Nephron (organoid): ENCODE results near the gene ABHD8.

Experiments used
- H3K27ac Mint-ChIP-seq, 3 experiments: 2 replicates each; pipeline ENCODE4 v1.8.0; 2020; ENCODE audit warnings: mixed read lengths in 3 of 3, mild to moderate bottlenecking in 2 of 3, moderate library complexity in 1 of 3
- H3K27me3 Mint-ChIP-seq: 2 replicates; pipeline ENCODE4 v1.8.0; 2021; ENCODE audit warnings: low read depth, mild to moderate bottlenecking, moderate library complexity, mixed read lengths
- H3K36me3 Mint-ChIP-seq: 2 replicates; pipeline ENCODE4 v1.8.0; 2020; ENCODE audit warnings: low read depth, mixed read lengths
- H3K4me1 Mint-ChIP-seq: 2 replicates; pipeline ENCODE4 v1.8.0; 2020; ENCODE audit warnings: mixed read lengths
- H3K4me3 Mint-ChIP-seq, 3 experiments: 2 replicates each; pipeline ENCODE4 v1.8.0; 2020; ENCODE audit warnings: mild to moderate bottlenecking in 3 of 3, mixed read lengths in 3 of 3, moderate library complexity in 2 of 3
- H3K9me3 Mint-ChIP-seq: 2 replicates; pipeline ENCODE4 v1.8.0; 2020; ENCODE audit warnings: mixed read lengths
- TF ChIP-seq, protein P1 (sequence below), 3 experiments: fragments of 200-600 bp; sonication (generic); IDR thresholded peaks; one replicate each; pipeline ENCODE4 v1.5.0; 2021; ENCODE audit warnings: antibody characterized with exemption in 3 of 3; ENCODE audit not compliant: unreplicated experiment in 3 of 3

The ABHD8 gene

DNA sequence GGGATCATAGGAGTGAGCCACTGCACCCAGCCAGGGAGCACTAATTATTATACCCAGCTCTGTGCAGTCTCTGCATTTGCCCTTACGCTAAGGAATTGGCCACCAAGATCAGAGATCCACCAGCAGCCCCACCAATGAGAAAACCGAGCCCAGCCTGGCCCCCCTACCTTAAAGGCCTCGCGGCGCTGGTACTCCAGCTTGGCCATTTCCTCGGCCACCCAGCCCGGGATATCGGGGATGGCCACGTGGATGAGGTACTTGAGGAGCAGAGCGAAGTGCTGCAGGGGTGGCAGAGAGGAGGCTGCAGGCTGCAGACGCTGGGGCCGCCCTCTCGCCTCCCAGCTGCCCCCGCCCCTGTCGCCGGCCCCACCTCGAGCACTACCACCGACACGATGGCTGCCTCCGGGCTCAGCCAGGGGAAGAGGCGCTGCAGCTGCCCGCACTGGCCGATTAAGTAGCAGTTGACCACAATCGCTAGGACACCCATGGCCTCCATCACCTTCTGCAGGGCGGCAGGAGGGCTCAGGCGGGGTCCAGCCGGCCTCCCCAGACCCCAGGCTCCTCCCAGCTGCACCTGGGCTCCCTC is 23.9 kb upstream of the ABHD8 start:
- peak overlapping the region in 2 of 3 experiments; percentile 36 to 88 for H3K4me3 Mint-ChIP-seq
- no peak overlapping the region for H3K27ac Mint-ChIP-seq
- TF ChIP-seq, protein P1, sequence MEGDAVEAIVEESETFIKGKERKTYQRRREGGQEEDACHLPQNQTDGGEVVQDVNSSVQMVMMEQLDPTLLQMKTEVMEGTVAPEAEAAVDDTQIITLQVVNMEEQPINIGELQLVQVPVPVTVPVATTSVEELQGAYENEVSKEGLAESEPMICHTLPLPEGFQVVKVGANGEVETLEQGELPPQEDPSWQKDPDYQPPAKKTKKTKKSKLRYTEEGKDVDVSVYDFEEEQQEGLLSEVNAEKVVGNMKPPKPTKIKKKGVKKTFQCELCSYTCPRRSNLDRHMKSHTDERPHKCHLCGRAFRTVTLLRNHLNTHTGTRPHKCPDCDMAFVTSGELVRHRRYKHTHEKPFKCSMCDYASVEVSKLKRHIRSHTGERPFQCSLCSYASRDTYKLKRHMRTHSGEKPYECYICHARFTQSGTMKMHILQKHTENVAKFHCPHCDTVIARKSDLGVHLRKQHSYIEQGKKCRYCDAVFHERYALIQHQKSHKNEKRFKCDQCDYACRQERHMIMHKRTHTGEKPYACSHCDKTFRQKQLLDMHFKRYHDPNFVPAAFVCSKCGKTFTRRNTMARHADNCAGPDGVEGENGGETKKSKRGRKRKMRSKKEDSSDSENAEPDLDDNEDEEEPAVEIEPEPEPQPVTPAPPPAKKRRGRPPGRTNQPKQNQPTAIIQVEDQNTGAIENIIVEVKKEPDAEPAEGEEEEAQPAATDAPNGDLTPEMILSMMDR (IDR thresholded peaks at IDR 0.05; ENCODE audit: unreplicated experiment in 3 of 3), result no peak
- H3K36me3 Mint-ChIP-seq, result peaks cover 17% of the 10 kb centered on the region
- H3K27me3 Mint-ChIP-seq, result peaks cover 27% of the 10 kb centered on the region
- peaks cover 4% of the 10 kb centered on the region for H3K4me1 Mint-ChIP-seq
- H3K9me3 Mint-ChIP-seq, result no peaks in the 10 kb centered on the region

DNA sequence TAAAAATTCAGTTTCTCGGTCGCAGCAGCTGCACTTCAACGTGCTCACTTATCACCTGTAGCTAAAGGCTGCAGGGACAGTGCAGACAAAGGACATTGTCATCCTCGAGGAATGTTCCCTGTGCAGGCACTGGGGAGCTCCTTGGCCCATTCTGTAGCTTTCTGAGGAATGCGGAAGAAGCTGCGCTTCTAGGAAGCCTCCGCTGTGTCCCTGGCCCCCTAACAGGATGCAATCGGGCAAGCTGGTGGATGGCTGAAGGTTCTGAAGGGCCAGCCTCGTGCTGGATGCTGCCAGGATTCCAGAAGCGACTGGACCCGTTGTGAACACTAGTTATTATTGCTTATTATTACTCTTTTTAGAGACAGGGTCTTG is 23.4 kb upstream of the ABHD8 start:
- H3K9me3 Mint-ChIP-seq, result no peaks in the 10 kb centered on the region
- H3K4me3 Mint-ChIP-seq, result no peak overlapping the region

DNA sequence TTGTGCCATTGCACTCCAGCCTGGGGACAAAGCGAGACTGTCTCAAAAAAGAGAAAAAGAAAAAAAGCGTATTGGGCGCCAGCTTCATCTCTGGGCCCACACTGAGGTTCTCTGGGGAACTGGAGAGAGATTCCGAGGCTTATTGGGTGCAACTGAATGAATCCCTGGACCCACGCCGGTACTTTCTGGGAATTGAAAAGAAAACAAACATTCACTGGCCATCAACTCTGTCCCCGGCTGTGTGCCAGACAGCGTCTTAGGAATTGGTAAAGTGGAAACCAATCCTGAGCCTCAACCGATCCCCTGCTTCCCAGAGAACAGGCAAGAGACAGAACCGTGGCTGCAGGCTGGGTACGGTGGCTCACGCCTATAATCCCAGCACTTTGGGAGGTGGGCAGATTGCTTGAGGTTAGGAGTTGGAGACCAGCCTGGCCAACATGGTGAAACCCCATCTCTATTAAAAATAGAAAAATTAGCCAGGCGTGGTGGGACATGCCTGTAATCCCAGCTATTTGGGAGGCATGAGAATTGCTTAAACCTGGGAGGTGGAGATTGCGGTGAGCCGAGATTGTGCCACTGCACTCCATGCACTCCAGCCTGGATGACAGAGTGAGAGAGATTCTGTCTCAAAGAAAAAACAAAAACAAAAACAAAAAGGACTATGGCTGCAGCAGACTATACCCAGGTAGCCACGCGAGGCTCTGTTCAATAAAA is 22.8 kb upstream of the ABHD8 start:
- Mint-ChIP-seq H3K36me3 (peaks cover 17% of the 10 kb centered on the region), H3K9me3 (no peaks in the 10 kb centered on the region), H3K27ac (no peak overlapping the region), H3K4me1 (peaks cover 4% of the 10 kb centered on the region), H3K4me3 (no peak overlapping the region), H3K27me3 (peaks cover 27% of the 10 kb centered on the region)
- TF ChIP-seq, protein P1 (IDR thresholded peaks at IDR 0.05; ENCODE audit: unreplicated experiment in 3 of 3), result no peak

More for the DNA sequence above, 23.4 kb upstream of the ABHD8 start:
- H3K27ac Mint-ChIP-seq, result no peak overlapping the region
- TF ChIP-seq, protein P1 (IDR thresholded peaks at IDR 0.05; ENCODE audit: unreplicated experiment in 3 of 3), result no peak
- H3K4me1 Mint-ChIP-seq, result peaks cover 4% of the 10 kb centered on the region
- peaks cover 17% of the 10 kb centered on the region for H3K36me3 Mint-ChIP-seq
- H3K27me3 Mint-ChIP-seq, result peaks cover 27% of the 10 kb centered on the region

DNA sequence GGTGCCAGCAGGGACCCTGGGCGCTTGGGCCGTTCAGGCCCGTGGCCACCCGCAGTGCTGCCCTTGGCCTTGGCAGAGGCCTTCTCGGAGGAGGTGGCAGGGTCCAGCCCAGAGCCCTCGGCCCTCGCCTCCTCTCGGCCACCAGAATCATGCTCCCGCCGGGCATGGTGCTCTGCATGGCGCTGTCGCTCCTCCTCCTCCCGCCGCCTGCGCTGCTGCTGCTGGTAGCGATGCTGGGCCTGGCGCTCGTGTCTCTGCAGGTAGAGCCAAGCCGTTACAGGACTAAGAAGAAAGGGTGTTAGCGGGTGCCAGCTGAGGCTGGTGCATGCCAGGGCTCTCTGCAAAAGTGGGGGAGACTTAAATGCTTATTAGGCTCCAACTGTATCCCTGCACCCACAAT is 21.9 kb upstream of the ABHD8 start:
- TF ChIP-seq, protein P1 (IDR thresholded peaks at IDR 0.05; ENCODE audit: unreplicated experiment in 3 of 3), result no peak
- Mint-ChIP-seq H3K9me3 (no peaks in the 10 kb centered on the region), H3K27me3 (peaks cover 19% of the 10 kb centered on the region), H3K27ac (no peak overlapping the region), H3K4me1 (peaks cover 4% of the 10 kb centered on the region), H3K36me3 (peaks cover 12% of the 10 kb centered on the region), H3K4me3 (no peak overlapping the region)

DNA sequence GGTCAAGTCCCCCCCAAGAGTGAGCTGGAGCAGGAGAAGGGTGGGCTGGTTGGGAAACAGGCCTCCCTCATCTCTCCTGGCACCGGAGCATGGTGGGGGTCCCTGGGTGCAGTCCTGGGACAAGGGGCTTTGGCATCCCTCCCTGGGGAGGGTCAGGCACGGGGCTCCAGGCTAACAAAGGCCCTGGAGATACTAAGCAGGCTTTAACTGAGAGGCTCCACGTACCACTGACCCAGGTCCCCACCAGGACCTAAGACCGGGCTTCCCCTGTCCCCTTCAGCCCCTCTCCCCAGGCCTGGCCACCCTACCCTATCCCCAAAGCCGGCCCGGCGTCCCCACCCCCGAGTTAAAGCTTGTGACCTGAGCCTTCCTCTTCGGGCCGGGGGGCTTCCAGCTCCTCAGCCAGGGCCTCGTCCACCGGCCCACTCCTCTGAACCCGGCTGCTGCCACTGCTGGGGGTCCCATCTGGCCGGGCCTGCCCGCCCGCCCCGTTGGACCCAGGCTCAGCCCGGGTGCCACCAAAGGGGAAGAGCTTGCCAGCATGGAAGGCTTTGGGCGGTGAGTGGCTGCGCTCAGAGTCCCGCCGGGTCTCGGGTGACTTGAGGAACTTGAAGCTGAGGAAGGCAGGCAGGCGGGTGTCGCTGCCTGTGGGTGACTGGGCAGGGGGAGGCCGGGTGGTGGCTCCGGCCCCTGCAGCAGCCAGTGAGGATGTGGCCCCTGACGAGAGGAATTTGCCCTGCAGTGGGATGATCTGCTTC is 21.3 kb upstream of the ABHD8 start:
- no peak overlapping the region for H3K4me3 Mint-ChIP-seq
- H3K4me1 Mint-ChIP-seq, result peaks cover 4% of the 10 kb centered on the region
- TF ChIP-seq, protein P1 (IDR thresholded peaks at IDR 0.05; ENCODE audit: unreplicated experiment in 3 of 3), result no peak
- no peak overlapping the region for H3K27ac Mint-ChIP-seq
- peaks cover 13% of the 10 kb centered on the region for H3K27me3 Mint-ChIP-seq
- no peaks in the 10 kb centered on the region for H3K9me3 Mint-ChIP-seq
- peaks cover 11% of the 10 kb centered on the region for H3K36me3 Mint-ChIP-seq
